Vagina (tissue), 2 donors: ENCODE results near the gene ZRANB1. TPM values are rescaled to one million over a fixed set of nuclear protein-coding genes. Genes with fewer than 3 reads are reported as not detected.

ENCODE experiments used
- DNase-seq, 2 donors: peaks; one replicate each; pipeline ENCODE4 v3.0.0-alpha.2; 2017; ENCODE audit errors: extremely low spot score in 2 of 2
- H3K27ac ChIP-seq: fragments of 200-600 bp; sonication (generic); one replicate; pipeline ENCODE4 v1.5.1; 2019
- H3K27me3 ChIP-seq: fragments of 200-600 bp; sonication (generic); one replicate; pipeline ENCODE4 v1.5.1; 2019
- H3K36me3 ChIP-seq, 2 donors: fragments of 200-600 bp; sonication (generic); one replicate each; pipeline ENCODE4 v1.5.1; 2017 to 2019
- H3K4me1 ChIP-seq: fragments of 200-600 bp; sonication (generic); one replicate; pipeline ENCODE4 v1.5.1; 2019
- H3K4me3 ChIP-seq, 2 donors: fragments of 200-600 bp; sonication (generic); 1 replicate in 1 of 2; 2 replicates in 1 of 2; pipeline ENCODE4 v1.5.1; 2016 to 2019
- H3K9me3 ChIP-seq: fragments of 200-600 bp; sonication (generic); one replicate; pipeline ENCODE4 v1.5.1; 2019
- POLR2A ChIP-seq, 2 donors: fragments of 450-650 bp; IDR thresholded peaks; one replicate each; pipeline ENCODE4 v1.6.1; 2017; ENCODE audit warnings: antibody characterized with exemption in 2 of 2, mild to moderate bottlenecking in 2 of 2, moderate library complexity in 2 of 2
- POLR2AphosphoS5 ChIP-seq, 2 donors: sonication (generic); formaldehyde crosslinking; IDR thresholded peaks; one replicate each; pipeline ENCODE4 v1.9.0; 2017; ENCODE audit warnings: antibody characterized with exemption in 2 of 2, mild to moderate bottlenecking in 2 of 2, low read depth in 1 of 2; ENCODE audit not compliant: insufficient read depth in 1 of 2
- intact Hi-C: fragments of 100-400 bp; cut with DNase I; formaldehyde crosslinking; loops from one replicate; pipeline ENCODE4 v1.15.1; 2023
- total RNA-seq: library from RNA; depleted of rRNA; stranded (reverse); fragments of >200 nt; gene quantifications from one replicate; pipeline ENCODE4 v1.2.3, GENCODE V29; 2016
- TF ChIP-seq, protein P1 (sequence below), 3 experiments: fragments of 450-650 bp in 2 of 3; fragments of 200-600 bp in 1 of 3; sonication (generic) in 1 of 3; IDR thresholded peaks; one replicate each; pipeline ENCODE4 v1.5.1; 2017 to 2019; ENCODE audit warnings: antibody characterized with exemption in 3 of 3, mild to moderate bottlenecking in 2 of 3, moderate library complexity in 2 of 3

The ZRANB1 gene
- total RNA-seq, 1 donor from 2014 or later, result 23.8 TPM

DNA sequence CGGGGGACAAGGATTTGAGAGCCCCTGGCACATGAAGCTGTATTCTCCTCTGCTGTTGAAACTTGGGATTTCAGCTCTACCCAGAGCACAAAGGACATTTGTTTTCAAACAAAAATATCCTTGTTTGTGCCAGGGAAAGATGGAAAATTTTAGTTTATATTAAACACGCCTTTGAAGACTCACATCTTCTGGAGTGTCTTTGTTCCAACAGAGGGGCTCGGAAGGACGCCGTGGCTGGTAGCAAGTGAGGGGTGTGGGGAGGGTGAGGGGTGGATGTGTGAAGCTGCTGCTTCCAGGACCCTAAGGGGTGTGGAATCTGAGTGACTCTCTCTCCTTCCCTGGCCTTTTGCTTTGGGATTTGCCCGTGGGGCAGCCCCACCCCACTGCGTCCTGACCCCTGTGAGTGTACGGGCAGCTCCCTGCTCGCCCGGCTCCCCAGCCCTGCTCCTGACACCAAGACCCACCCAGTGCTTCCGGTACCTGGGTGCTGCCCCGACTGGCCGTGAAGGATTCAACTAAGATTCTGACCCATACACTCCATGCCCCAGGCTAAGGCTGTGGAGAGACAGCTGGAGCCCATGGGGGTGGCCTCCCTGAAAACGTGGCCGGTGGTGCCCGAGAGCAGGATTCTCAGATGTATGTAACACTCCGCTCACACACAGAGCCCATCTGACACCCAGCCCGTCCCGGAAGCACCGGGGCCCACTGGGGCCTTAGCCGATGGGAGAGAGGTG is 59.6 kb downstream of the ZRANB1 start:
- H3K4me3 ChIP-seq, result no peak overlapping the region
- no peak for DNase-seq
- H3K27me3 ChIP-seq, result no peaks in the 10 kb centered on the region
- H3K4me1 ChIP-seq, result peaks cover 57% of the 10 kb centered on the region
- H3K9me3 ChIP-seq, result no peaks in the 10 kb centered on the region
- peaks cover 0 to 20% of the 10 kb centered on the region in 2 donors for H3K36me3 ChIP-seq
- TF ChIP-seq POLR2A (IDR thresholded peaks at IDR 0.05), result no peak
- TF ChIP-seq, protein P1, sequence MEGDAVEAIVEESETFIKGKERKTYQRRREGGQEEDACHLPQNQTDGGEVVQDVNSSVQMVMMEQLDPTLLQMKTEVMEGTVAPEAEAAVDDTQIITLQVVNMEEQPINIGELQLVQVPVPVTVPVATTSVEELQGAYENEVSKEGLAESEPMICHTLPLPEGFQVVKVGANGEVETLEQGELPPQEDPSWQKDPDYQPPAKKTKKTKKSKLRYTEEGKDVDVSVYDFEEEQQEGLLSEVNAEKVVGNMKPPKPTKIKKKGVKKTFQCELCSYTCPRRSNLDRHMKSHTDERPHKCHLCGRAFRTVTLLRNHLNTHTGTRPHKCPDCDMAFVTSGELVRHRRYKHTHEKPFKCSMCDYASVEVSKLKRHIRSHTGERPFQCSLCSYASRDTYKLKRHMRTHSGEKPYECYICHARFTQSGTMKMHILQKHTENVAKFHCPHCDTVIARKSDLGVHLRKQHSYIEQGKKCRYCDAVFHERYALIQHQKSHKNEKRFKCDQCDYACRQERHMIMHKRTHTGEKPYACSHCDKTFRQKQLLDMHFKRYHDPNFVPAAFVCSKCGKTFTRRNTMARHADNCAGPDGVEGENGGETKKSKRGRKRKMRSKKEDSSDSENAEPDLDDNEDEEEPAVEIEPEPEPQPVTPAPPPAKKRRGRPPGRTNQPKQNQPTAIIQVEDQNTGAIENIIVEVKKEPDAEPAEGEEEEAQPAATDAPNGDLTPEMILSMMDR (IDR thresholded peaks at IDR 0.05), result no peak
- TF ChIP-seq POLR2AphosphoS5 (IDR thresholded peaks at IDR 0.05; ENCODE audit: insufficient read depth in 1 of 2, low read depth in 1 of 2), result no peak
- intact Hi-C loops, result no loop called here
- peak overlapping the region; percentile 72 for H3K27ac ChIP-seq

DNA sequence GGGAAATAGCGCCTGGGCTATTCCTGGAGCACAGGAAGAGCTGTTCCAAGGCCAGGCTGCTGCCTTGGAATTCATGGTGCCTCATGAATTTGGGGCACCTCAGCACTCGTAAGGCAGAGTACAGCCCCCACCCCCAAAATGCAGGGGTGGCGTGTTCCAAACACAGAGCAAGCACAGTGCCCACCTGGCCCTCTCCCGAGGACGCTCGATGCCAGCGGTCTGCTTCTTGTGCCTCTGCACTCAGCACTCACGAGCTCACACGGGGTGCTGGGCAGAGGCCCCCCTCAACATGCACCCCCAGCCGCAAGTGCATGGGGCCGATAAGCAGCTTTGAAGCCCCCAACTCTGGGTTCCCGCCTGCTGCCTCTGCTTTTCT is 60.1 kb downstream of the ZRANB1 start:
- Histone ChIP-seq H3K4me1 (peaks cover 63% of the 10 kb centered on the region), H3K9me3 (no peaks in the 10 kb centered on the region), H3K36me3 (peaks cover 0 to 15% of the 10 kb centered on the region in 2 donors), H3K27ac (peak overlapping the region; percentile 72), H3K4me3 (no peak overlapping the region), H3K27me3 (no peaks in the 10 kb centered on the region)
- TF ChIP-seq, protein P1 (IDR thresholded peaks at IDR 0.05), result no peak
- TF ChIP-seq POLR2AphosphoS5 (IDR thresholded peaks at IDR 0.05; ENCODE audit: insufficient read depth in 1 of 2, low read depth in 1 of 2) (no peak), POLR2A (IDR thresholded peaks at IDR 0.05) (no peak)
- intact Hi-C loops, result no loop called here
- no peak for DNase-seq

DNA sequence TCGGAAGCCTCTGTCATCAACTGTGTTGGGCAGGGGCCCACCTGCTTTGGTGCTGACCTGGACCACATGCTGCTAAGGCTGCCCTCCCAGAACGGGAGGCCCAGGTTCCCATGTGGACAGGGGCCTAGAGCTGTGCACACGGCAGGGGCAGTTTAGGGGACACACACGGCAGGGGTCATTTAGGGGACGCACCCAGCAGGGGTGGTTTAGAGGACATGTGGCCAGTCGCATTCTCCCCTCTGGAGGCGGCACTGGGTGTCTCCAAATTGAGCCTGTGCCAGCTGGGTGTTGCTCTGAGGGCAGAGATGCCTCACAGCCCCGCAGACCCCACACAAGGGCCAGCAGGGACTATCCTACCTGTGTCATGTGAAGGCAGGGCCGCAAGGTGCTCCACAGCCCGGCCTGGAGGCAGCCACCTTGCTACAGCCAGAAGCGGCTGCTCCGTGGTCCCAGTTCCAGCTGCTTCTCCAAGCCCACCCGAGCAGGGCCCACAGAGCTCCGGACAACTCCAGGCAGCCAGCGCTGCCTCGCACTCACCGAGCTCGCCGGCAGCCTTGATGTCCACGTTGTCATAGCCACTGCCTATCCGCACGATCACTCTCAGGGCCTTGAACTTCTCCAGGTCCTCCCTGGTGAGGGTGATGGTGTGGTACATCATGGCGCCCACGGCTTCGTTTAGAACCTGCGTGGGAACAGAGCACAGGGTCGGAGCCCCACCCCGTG is 60.7 kb downstream of the ZRANB1 start:
- Histone ChIP-seq H3K4me1 (peaks cover 68% of the 10 kb centered on the region), H3K4me3 (no peak overlapping the region), H3K36me3 (peaks cover 0 to 13% of the 10 kb centered on the region in 2 donors), H3K9me3 (no peaks in the 10 kb centered on the region), H3K27me3 (no peaks in the 10 kb centered on the region), H3K27ac (no peak overlapping the region)
- no peak for TF ChIP-seq POLR2AphosphoS5 (IDR thresholded peaks at IDR 0.05; ENCODE audit: insufficient read depth in 1 of 2, low read depth in 1 of 2)
- no peak for TF ChIP-seq POLR2A (IDR thresholded peaks at IDR 0.05)
- TF ChIP-seq, protein P1 (IDR thresholded peaks at IDR 0.05), result no peak
- DNase-seq, result no peak
- intact Hi-C loops, result no loop called here

DNA sequence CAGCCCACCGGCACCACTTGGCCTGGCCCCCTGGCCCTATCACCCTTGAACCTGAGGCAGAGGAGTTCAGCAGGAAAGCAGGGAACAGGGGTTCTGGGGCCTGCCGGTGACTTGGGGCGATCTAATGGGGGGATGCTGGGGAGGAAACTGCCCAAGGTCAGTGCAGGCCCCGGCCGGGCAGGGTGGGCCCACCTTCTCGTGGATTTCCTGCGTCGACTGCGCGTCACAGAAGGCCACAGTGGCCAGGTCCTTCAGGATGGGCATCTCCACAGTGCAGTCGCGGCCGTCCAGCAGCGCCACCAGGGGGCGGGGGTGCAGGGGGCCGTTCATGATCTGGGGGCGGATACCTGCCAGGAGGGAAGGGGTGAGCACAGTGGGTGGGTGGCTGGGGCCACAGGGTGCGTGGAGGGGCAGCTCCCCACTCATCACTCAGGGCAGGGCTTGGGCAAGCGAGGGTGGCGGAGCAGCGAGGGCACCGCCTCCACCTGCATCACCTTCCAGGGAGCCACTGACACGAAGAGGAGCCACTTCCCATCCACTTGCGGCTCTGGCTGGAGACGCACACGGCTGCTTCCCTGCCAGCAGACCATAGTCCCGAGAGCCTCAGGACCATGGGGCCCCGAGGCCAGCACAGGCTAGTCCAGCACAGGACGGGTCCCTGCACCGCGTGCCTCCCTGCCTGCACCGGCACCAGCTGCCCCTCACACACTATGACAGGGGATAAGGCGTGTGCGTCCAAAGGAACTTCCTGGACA is 61.4 kb downstream of the ZRANB1 start:
- Histone ChIP-seq H3K27ac (no peak overlapping the region), H3K36me3 (peaks cover 0 to 13% of the 10 kb centered on the region in 2 donors), H3K4me1 (peaks cover 76% of the 10 kb centered on the region), H3K9me3 (no peaks in the 10 kb centered on the region), H3K27me3 (no peaks in the 10 kb centered on the region), H3K4me3 (no peak overlapping the region)
- no peak for DNase-seq
- intact Hi-C loops, result no loop called here
- TF ChIP-seq POLR2A (IDR thresholded peaks at IDR 0.05), result no peak
- TF ChIP-seq POLR2AphosphoS5 (IDR thresholded peaks at IDR 0.05; ENCODE audit: insufficient read depth in 1 of 2, low read depth in 1 of 2), result no peak
- TF ChIP-seq, protein P1 (IDR thresholded peaks at IDR 0.05), result no peak
